GM23338 (cell line): ENCODE measurements around the gene PGF. TPM values are rescaled to one million over a fixed set of nuclear protein-coding genes. Genes with fewer than 3 reads are reported as not detected.

Experiments
- ATAC-seq: fragments of 200-7000 bp; cut with Tn5 transposase; 3 replicates; pipeline ENCODE4 v1.9.1; 2020
- DNase-seq: peaks from one replicate; pipeline ENCODE4 v3.0.0-alpha.2; 2015; ENCODE audit warnings: low spot score
- H2AFZ ChIP-seq: fragments of 200-600 bp; sonication (generic); 2 replicates; pipeline ENCODE4 v1.8.0; 2016; ENCODE audit warnings: antibody characterized with exemption, mild to moderate bottlenecking, moderate library complexity
- H3F3A ChIP-seq: fragments of 200-600 bp; sonication (generic); replicated peaks from 2 replicates; pipeline ENCODE4 v1.8.0; 2017; ENCODE audit warnings: antibody characterized with exemption, mixed run types, low read depth
- H3K27ac ChIP-seq: fragments of 200-600 bp; sonication (generic); 2 replicates; pipeline ENCODE4 v1.6.1; 2016; ENCODE audit warnings: low read depth
- H3K27me3 ChIP-seq: fragments of 200-600 bp; sonication (generic); 2 replicates; pipeline ENCODE4 v1.8.0; 2016; ENCODE audit warnings: mild to moderate bottlenecking, mixed run types, moderate library complexity; ENCODE audit not compliant: insufficient read depth
- H3K36me3 ChIP-seq: fragments of 200-600 bp; sonication (generic); 2 replicates; pipeline ENCODE4 v1.8.0; 2016; ENCODE audit warnings: mild to moderate bottlenecking; ENCODE audit not compliant: insufficient read depth
- H3K4me1 ChIP-seq: fragments of 200-600 bp; sonication (generic); 2 replicates; pipeline ENCODE4 v1.8.0; 2016; ENCODE audit warnings: mild to moderate bottlenecking, moderate library complexity; ENCODE audit not compliant: insufficient read depth
- H3K4me2 ChIP-seq: fragments of 200-600 bp; sonication (generic); 2 replicates; pipeline ENCODE4 v1.7.1; 2017; ENCODE audit warnings: mixed run types
- H3K4me3 ChIP-seq: fragments of 200-600 bp; sonication (generic); 2 replicates; pipeline ENCODE4 v1.6.1; 2016; ENCODE audit warnings: mixed run types
- H3K79me2 ChIP-seq: fragments of 200-600 bp; sonication (generic); replicated peaks from 2 replicates; pipeline ENCODE4 v1.8.0; 2017; ENCODE audit warnings: mild to moderate bottlenecking; ENCODE audit not compliant: insufficient read depth
- H3K9me2 ChIP-seq: fragments of 200-600 bp; sonication (generic); 2 replicates; pipeline ENCODE4 v1.8.0; 2017; ENCODE audit not compliant: insufficient read depth
- H4K20me1 ChIP-seq: fragments of 200-600 bp; sonication (generic); replicated peaks from 2 replicates; pipeline ENCODE4 v1.8.0; 2017; ENCODE audit warnings: mild to moderate bottlenecking; ENCODE audit not compliant: insufficient read depth
- H3K27ac Mint-ChIP-seq: 2 replicates; pipeline ENCODE4 v1.8.0; 2020; ENCODE audit warnings: inconsistent platforms, mild to moderate bottlenecking, moderate library complexity, mixed read lengths
- H3K27me3 Mint-ChIP-seq: 3 replicates; pipeline ENCODE4 v1.8.0; 2022; ENCODE audit warnings: low read depth, mild to moderate bottlenecking, moderate library complexity, mixed read lengths, inconsistent platforms; ENCODE audit not compliant: insufficient read depth, poor library complexity
- H3K36me3 Mint-ChIP-seq: 3 replicates; pipeline ENCODE4 v1.8.0; 2021; ENCODE audit warnings: low read depth, mild to moderate bottlenecking, inconsistent platforms, moderate library complexity, mixed read lengths
- H3K4me1 Mint-ChIP-seq: 3 replicates; pipeline ENCODE4 v1.8.0; 2020; ENCODE audit warnings: mild to moderate bottlenecking, inconsistent platforms, mixed read lengths
- H3K4me3 Mint-ChIP-seq: 3 replicates; pipeline ENCODE4 v1.8.0; 2021; ENCODE audit warnings: moderate library complexity, mild to moderate bottlenecking, inconsistent platforms, mixed read lengths
- H3K9me3 Mint-ChIP-seq: 3 replicates; pipeline ENCODE4 v1.8.0; 2020; ENCODE audit warnings: moderate library complexity, mild to moderate bottlenecking, inconsistent platforms, mixed read lengths
- CTCF ChIP-seq, 2 experiments: fragments of 200-600 bp in 1 of 2; sonication (generic) in 1 of 2; conservative IDR thresholded peaks; 2 replicates each; pipeline versions ENCODE4 v1.5.1 to v1.6.1; 2016 to 2017; ENCODE audit warnings: antibody characterized with exemption in 2 of 2, low read depth in 2 of 2, mild to moderate bottlenecking in 2 of 2, moderate library complexity in 1 of 2
- ETS1 ChIP-seq: IDR thresholded peaks from 2 replicates; pipeline ENCODE4 v1.6.1; 2016; ENCODE audit warnings: antibody characterized with exemption
- EZH2 ChIP-seq: fragments of 200-600 bp; sonication (generic); IDR thresholded peaks from one replicate; pipeline ENCODE4 v1.8.0; 2017; ENCODE audit warnings: antibody characterized with exemption, mild to moderate bottlenecking, low read depth; ENCODE audit not compliant: unreplicated experiment
- EZH2phosphoT487 ChIP-seq: fragments of 200-600 bp; sonication (generic); IDR thresholded peaks from one replicate; pipeline ENCODE4 v1.8.1; 2018; ENCODE audit warnings: antibody characterized with exemption; ENCODE audit not compliant: unreplicated experiment
- POLR2AphosphoS5 ChIP-seq: IDR thresholded peaks from 2 replicates; pipeline ENCODE4 v1.6.1; 2016; ENCODE audit warnings: antibody characterized with exemption, low read depth
- polyA plus RNA-seq: library from polyadenylated mRNA; unstranded; fragments of >200 nt; fragmentation: Nextera tagmentation; extraction: Ambion mirVana; gene quantifications from 2 replicates; pipeline ENCODE4 v1.2.1, GENCODE V29; 2016
- total RNA-seq: library from RNA; depleted of rRNA; stranded (reverse); fragments of >200 nt; shearing (Covaris generic); gene quantifications from 2 replicates; pipeline ENCODE4 v1.2.3, GENCODE V29; 2014

Gene PGF
- total and polyA plus RNA-seq, 2 experiments from 2014 or later = 2.9 to 6.3 TPM

- H3K27me3 ChIP-seq = no peaks in the 10 kb centered on the region
Observed at GRCh38 chr14:74908861-74909341, 46.5 kb downstream of the PGF start.

GRCh38 chr14:74907744-74908143 lies 47.7 kb downstream of the PGF start:
- ATAC-seq = no peak
- peaks cover 11% of the 10 kb centered on the region for H3K27me3 Mint-ChIP-seq
- Histone ChIP-seq H3K27ac (no peak overlapping the region), H3K9me2 (no peaks in the 10 kb centered on the region), H3K36me3 (peaks cover 4% of the 10 kb centered on the region; the same call in 1 of the 2 replicates), H3K4me3 (no peak overlapping the region), H3K27me3 (no peaks in the 10 kb centered on the region), H4K20me1 (peaks cover 5% of the 10 kb centered on the region), H3F3A (0 out of 2 replicates have a peak, but pooled peaks cover 3% of the 10 kb centered on the region), H3K4me1 (no peaks in the 10 kb centered on the region), H3K79me2 (no peaks in the 10 kb centered on the region), H2AFZ (no peak overlapping the region), H3K4me2 (no peak overlapping the region)
- no peak for TF ChIP-seq ETS1
- TF ChIP-seq EZH2phosphoT487 = no peak
- TF ChIP-seq POLR2AphosphoS5 = no peak
- no peak overlapping the region for H3K27ac Mint-ChIP-seq
- no peak for DNase-seq
- peaks cover 22% of the 10 kb centered on the region for H3K36me3 Mint-ChIP-seq
- no peak overlapping the region for H3K4me3 Mint-ChIP-seq
- H3K9me3 Mint-ChIP-seq = no peaks in the 10 kb centered on the region
- H3K4me1 Mint-ChIP-seq = peaks cover 5% of the 10 kb centered on the region

More at GRCh38 chr14:74908861-74909341, 46.5 kb downstream of the PGF start:
- H3F3A ChIP-seq = 0 out of 2 replicates have a peak, but pooled peaks cover 3% of the 10 kb centered on the region
- no peak overlapping the region for H2AFZ ChIP-seq
- peaks cover 13% of the 10 kb centered on the region for H3K36me3 Mint-ChIP-seq
- H3K79me2 ChIP-seq = no peaks in the 10 kb centered on the region
- no peaks in the 10 kb centered on the region for H3K9me3 Mint-ChIP-seq
- ATAC-seq = no peak; the same call in 2 of the 3 replicates
- no peak for TF ChIP-seq EZH2
- no peaks in the 10 kb centered on the region; the same call in 1 of the 3 replicates for H3K4me1 Mint-ChIP-seq
- peaks cover under 1% of the 10 kb centered on the region for H4K20me1 ChIP-seq
- H3K27ac ChIP-seq = no peak overlapping the region
- H3K4me3 Mint-ChIP-seq = no peak overlapping the region
- no peaks in the 10 kb centered on the region for H3K9me2 ChIP-seq
- no peak overlapping the region for H3K4me3 ChIP-seq
- H3K27me3 Mint-ChIP-seq = peaks cover 11% of the 10 kb centered on the region
- H3K4me2 ChIP-seq = no peak overlapping the region
- no peak overlapping the region; the same call in 1 of the 2 replicates for H3K27ac Mint-ChIP-seq
- no peaks in the 10 kb centered on the region for H3K4me1 ChIP-seq
- DNase-seq = no peak
- H3K36me3 ChIP-seq = no peaks in the 10 kb centered on the region

GRCh38 chr14:74906925-74907521 lies 48.4 kb downstream of the PGF start:
- DNase-seq (peak; percentile 56), ATAC-seq (peak; percentile 36)
- Mint-ChIP-seq H3K9me3 (no peaks in the 10 kb centered on the region), H3K4me3 (no peak overlapping the region), H3K27me3 (peaks cover 10% of the 10 kb centered on the region), H3K36me3 (peaks cover 30% of the 10 kb centered on the region), H3K27ac (no peak overlapping the region), H3K4me1 (peaks cover 8% of the 10 kb centered on the region)
- Histone ChIP-seq H4K20me1 (peaks cover 6% of the 10 kb centered on the region), H3K4me3 (no peak overlapping the region), H3K79me2 (no peaks in the 10 kb centered on the region), H3K27me3 (no peaks in the 10 kb centered on the region), H2AFZ (no peak overlapping the region), H3K4me1 (no peaks in the 10 kb centered on the region), H3F3A (0 out of 2 replicates have a peak, but pooled peaks cover 3% of the 10 kb centered on the region), H3K9me2 (no peaks in the 10 kb centered on the region), H3K4me2 (no peak overlapping the region), H3K36me3 (peaks cover 10% of the 10 kb centered on the region; the same call in 1 of the 2 replicates), H3K27ac (no peak overlapping the region)
- TF ChIP-seq POLR2AphosphoS5 = peak; percentile 28; the same call in 1 of the 2 replicates
- TF ChIP-seq CTCF (conservative IDR thresholded peaks at IDR 0.05; ENCODE audit: low read depth in 2 of 2) = peak; percentile 53 to 58
- TF ChIP-seq EZH2 = no peak
